GM12878 (cell line): ENCODE measurements around the gene NXPH1. TPM values are rescaled to one million over a fixed set of nuclear protein-coding genes. Genes with fewer than 3 reads are reported as not detected.
A peak's percentile ranks its signal among the peaks of the same experiment; 100 is the strongest.

Experiments used
- ATAC-seq: fragments of 200-7000 bp; cut with Tn5 transposase; 3 replicates; pipeline ENCODE4 v1.9.1; 2020; ENCODE audit warnings: mild to moderate bottlenecking, moderate library complexity
- BruUV-seq: library from RNA; stranded (reverse); fragments of 400-500 nt; replicated peaks from 2 replicates; lab custom pipeline; 2021; lab: Mats Ljungman, UMichigan
- CTCF ChIA-PET: fragments of 300-600 bp; sonication (Branson Sonifier 250); formaldehyde crosslinking; extraction: SDS; loops from one replicate; lab custom pipeline; 2021; ENCODE audit warnings: inconsistent platforms; lab: Yijun Ruan, JAX
- POLR2A ChIA-PET: fragments of 350-600 bp; formaldehyde crosslinking; extraction: SDS; loops from one replicate; lab custom pipeline; 2021; ENCODE audit warnings: inconsistent platforms; lab: Charles Lee
- RAD21 ChIA-PET: fragments of 300-600 bp; sonication (Branson Sonifier 250); formaldehyde crosslinking; loops from one replicate; lab custom pipeline; 2023; ENCODE audit warnings: antibody characterized with exemption; ENCODE audit not compliant: unreplicated experiment; lab: Charles Lee
- SMC1A ChIA-PET: fragments of 300-600 bp; sonication (Branson Sonifier 250); formaldehyde crosslinking; loops from one replicate; lab custom pipeline; 2023; ENCODE audit not compliant: unreplicated experiment, uncharacterized antibody; lab: Charles Lee
- DNase-seq: peaks from one replicate; pipeline ENCODE4 v3.0.0-alpha.2; 2011; ENCODE audit warnings: low read depth, low spot score
- FAIRE-seq: peaks from 3 replicates; lab custom pipeline; 2011; peaks lifted over from hg19 to GRCh38; lab: Jason Lieb, UNC
- H2AFZ ChIP-seq: 2 replicates; pipeline ENCODE4 v1.6.0; 2011; ENCODE audit warnings: low read depth, low read length, control low read depth; ENCODE audit not compliant: control insufficient read depth
- H3K27ac ChIP-seq: 2 replicates; pipeline ENCODE4 v1.5.1; 2011; ENCODE audit warnings: control low read depth; ENCODE audit not compliant: control insufficient read depth, insufficient read depth
- H3K27me3 ChIP-seq, 2 experiments: replicated peaks in 1 of 2; 2 replicates each; pipeline versions ENCODE4 v1.6.0 to v1.6.1; 2011; ENCODE audit warnings: low read length in 1 of 2; ENCODE audit not compliant: control insufficient read depth in 2 of 2, insufficient read depth in 2 of 2
- H3K36me3 ChIP-seq, 2 experiments: 2 replicates each; pipeline ENCODE4 v1.5.1; 2011; ENCODE audit warnings: low read length in 1 of 2; ENCODE audit not compliant: control insufficient read depth in 2 of 2, insufficient read depth in 2 of 2
- H3K4me1 ChIP-seq: 2 replicates; pipeline ENCODE4 v1.6.1; 2011; ENCODE audit warnings: mild to moderate bottlenecking, low read length, moderate library complexity, mixed read lengths; ENCODE audit not compliant: control insufficient read depth, insufficient read depth
- H3K4me2 ChIP-seq: 2 replicates; pipeline ENCODE4 v1.6.0; 2011; ENCODE audit warnings: control low read depth; ENCODE audit not compliant: control insufficient read depth, insufficient read depth
- H3K4me3 ChIP-seq: fragments of 200-600 bp; sonication (generic); 2 replicates; pipeline ENCODE4 v1.5.1; 2016
- H3K79me2 ChIP-seq: 2 replicates; pipeline ENCODE4 v1.6.0; 2011; ENCODE audit warnings: low read length; ENCODE audit not compliant: control insufficient read depth, insufficient read depth
- H3K9ac ChIP-seq: 2 replicates; pipeline ENCODE4 v1.8.0; 2011; ENCODE audit warnings: low read length, control low read depth, mixed read lengths; ENCODE audit not compliant: control insufficient read depth, insufficient read depth
- H3K9me3 ChIP-seq: replicated peaks from 3 replicates; pipeline ENCODE4 v1.5.1; 2011; ENCODE audit warnings: mild to moderate bottlenecking, low read length; ENCODE audit not compliant: control insufficient read depth, insufficient read depth
- H4K20me1 ChIP-seq: 2 replicates; pipeline ENCODE4 v1.6.0; 2011; ENCODE audit not compliant: control insufficient read depth, insufficient read depth
- BCL11A ChIP-seq: IDR thresholded peaks from 2 replicates; pipeline ENCODE4 v1.6.1; 2011; ENCODE audit warnings: low read depth, low read length
- BMI1 ChIP-seq: fragments of 450-650 bp; IDR thresholded peaks from 2 replicates; pipeline ENCODE4 v1.6.1; 2016; ENCODE audit warnings: mild to moderate bottlenecking, moderate library complexity, borderline replicate concordance
- IRF5 ChIP-seq: fragments of 450-650 bp; IDR thresholded peaks from 2 replicates; pipeline ENCODE4 v1.6.1; 2017; ENCODE audit warnings: borderline replicate concordance
- MEF2A ChIP-seq: IDR thresholded peaks from 2 replicates; pipeline ENCODE4 v1.6.1; 2011; ENCODE audit warnings: low read depth, mild to moderate bottlenecking, low read length, moderate library complexity; ENCODE audit not compliant: insufficient read depth
- MTA2 ChIP-seq: fragments of 450-650 bp; IDR thresholded peaks from 2 replicates; pipeline ENCODE4 v1.6.1; 2016; ENCODE audit warnings: low read depth, mild to moderate bottlenecking, moderate library complexity
- NFXL1 ChIP-seq: fragments of 450-650 bp; IDR thresholded peaks from 2 replicates; pipeline ENCODE4 v1.6.1; 2017; ENCODE audit warnings: antibody characterized with exemption, mild to moderate bottlenecking, borderline replicate concordance
- PAX8 ChIP-seq: fragments of 450-650 bp; IDR thresholded peaks from 2 replicates; pipeline ENCODE4 v1.6.1; 2017; ENCODE audit warnings: mild to moderate bottlenecking, moderate library complexity
- POLR2A ChIP-seq: IDR thresholded peaks from 2 replicates; pipeline ENCODE4 v1.6.1; 2011; ENCODE audit warnings: low read depth, mild to moderate bottlenecking, low read length
- RELA ChIP-seq: fragments of 450-650 bp; IDR thresholded peaks from 2 replicates; pipeline ENCODE4 v1.8.0; 2014; ENCODE audit warnings: borderline replicate concordance; ENCODE audit not compliant: partially characterized antibody
- SIN3A ChIP-seq: IDR thresholded peaks from 2 replicates; pipeline ENCODE4 v1.6.1; 2012; ENCODE audit warnings: low read depth, low read length, improper control_type of control experiment
- ZNF592 ChIP-seq: fragments of 450-650 bp; IDR thresholded peaks from 2 replicates; pipeline ENCODE4 v1.6.1; 2017; ENCODE audit warnings: mild to moderate bottlenecking, moderate library complexity
- WGBS: methylation state at CpG from one replicate; pipeline ENCODE4 v1.1.6; 2016; ENCODE audit warnings: low lambda C conversion rate; ENCODE audit not compliant: insufficient replicate concordance, insufficient coverage; ENCODE audit errors: missing lambda C conversion rate; 5-methylcytosine and 5-hydroxymethylcytosine counted together
- in situ Hi-C: fragments of 300-500 bp; cut with MboI; formaldehyde crosslinking; loops from 9 replicates; pipeline ENCODE4 v1.14.3; 2018; ENCODE audit warnings: mixed read lengths
- intact Hi-C: fragments of 100-400 bp; cut with micrococcal nuclease; formaldehyde crosslinking; loops from one replicate; pipeline ENCODE4 v1.14.2; 2022; ENCODE audit not compliant: unreplicated experiment
- polyA plus RNA-seq, 11 experiments: library from polyadenylated mRNA; depleted of rRNA in 4 of 11; unstranded in 6 of 11; stranded (reverse) in 5 of 11; fragments of >200 nt; fragmentation: Nextera tagmentation in 4 of 11; fragmentation: Illumina TruSeq in 1 of 11; extraction: Ambion mirVana in 4 of 11; extraction: Trizol in 1 of 11; gene quantifications; 1 replicate in 1 of 11; 2 replicates in 10 of 11; pipeline versions ENCODE4 v1.2.1 to v1.2.3, GENCODE V29; 2011 to 2016; ENCODE audit warnings: inconsistent platforms in 2 of 11, missing spikeins in 2 of 11, low read depth in 1 of 11
- total RNA-seq, 4 experiments: library from RNA; depleted of rRNA in 3 of 4; stranded (reverse); fragments of >200 nt in 3 of 4; fragmentation: Illumina TruSeq in 1 of 4; extraction: Trizol in 1 of 4; gene quantifications; 2 replicates each; pipeline versions ENCODE4 v1.2.1 to v1.2.3, GENCODE V29; 2013 to 2021
- TF ChIP-seq, protein P1 (sequence below): IDR thresholded peaks from 2 replicates; pipeline ENCODE4 v1.6.1; 2011; ENCODE audit warnings: borderline replicate concordance, low read depth, mild to moderate bottlenecking, moderate library complexity, low read length; ENCODE audit not compliant: insufficient read depth, poor library complexity, severe bottlenecking

Gene NXPH1
- total and polyA plus RNA-seq, 10 of the 15 experiments (the other 5 are each of a cell fraction or from before 2014, with no cell fraction given) = 0.06 to 0.34 TPM; not detected in 8

DNA sequence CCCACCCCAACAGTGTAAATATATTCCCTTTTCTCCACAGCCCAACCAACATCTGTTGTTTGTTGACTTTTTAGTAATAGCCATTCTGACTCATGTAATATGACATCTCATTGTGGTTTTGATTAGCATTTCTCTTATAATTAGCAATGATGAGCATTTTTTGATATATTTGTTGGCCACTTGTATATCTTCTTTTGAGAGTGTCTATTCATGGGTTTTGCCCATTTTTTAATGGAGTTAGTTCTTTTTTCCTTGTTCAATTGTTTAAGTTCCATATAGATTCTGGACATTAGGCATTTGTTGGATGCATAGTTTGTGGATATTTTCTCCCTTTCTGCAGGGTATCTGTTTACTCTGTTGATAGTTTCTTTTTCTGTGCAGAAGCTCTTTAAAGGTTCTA lies 340.1 kb downstream of the NXPH1 start:
- in situ Hi-C loops = no loop called here
- no peaks in the 10 kb centered on the region for H3K27me3 ChIP-seq
- H3K27ac ChIP-seq = no peak overlapping the region
- intact Hi-C loops = no loop called here
- CTCF ChIA-PET = interaction anchor here (0.6 kb wide), 1 partner anchor 70 kb away, joined by 3 read pairs; no protein-coding TSS in a partner anchor
- H3K9me3 ChIP-seq = no peaks in the 10 kb centered on the region
- no peak overlapping the region for H3K4me2 ChIP-seq
- no peaks in the 10 kb centered on the region for H4K20me1 ChIP-seq
- TF ChIP-seq, protein P1, sequence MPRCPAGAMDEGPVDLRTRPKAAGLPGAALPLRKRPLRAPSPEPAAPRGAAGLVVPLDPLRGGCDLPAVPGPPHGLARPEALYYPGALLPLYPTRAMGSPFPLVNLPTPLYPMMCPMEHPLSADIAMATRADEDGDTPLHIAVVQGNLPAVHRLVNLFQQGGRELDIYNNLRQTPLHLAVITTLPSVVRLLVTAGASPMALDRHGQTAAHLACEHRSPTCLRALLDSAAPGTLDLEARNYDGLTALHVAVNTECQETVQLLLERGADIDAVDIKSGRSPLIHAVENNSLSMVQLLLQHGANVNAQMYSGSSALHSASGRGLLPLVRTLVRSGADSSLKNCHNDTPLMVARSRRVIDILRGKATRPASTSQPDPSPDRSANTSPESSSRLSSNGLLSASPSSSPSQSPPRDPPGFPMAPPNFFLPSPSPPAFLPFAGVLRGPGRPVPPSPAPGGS = peak; percentile 30
- TF ChIP-seq MTA2 = no peak
- H3K4me3 ChIP-seq = no peak overlapping the region
- SMC1A ChIA-PET = no interaction called here
- no peak for ATAC-seq
- no peak for FAIRE-seq
- no peaks in the 10 kb centered on the region for H3K79me2 ChIP-seq
- H3K9ac ChIP-seq = no peak overlapping the region
- no peaks in the 10 kb centered on the region for H3K4me1 ChIP-seq
- no TSS peak for BruUV-seq
- H2AFZ ChIP-seq = no peak overlapping the region
- no peaks in the 10 kb centered on the region for H3K36me3 ChIP-seq
- RAD21 ChIA-PET = no interaction called here
- POLR2A ChIA-PET = no interaction called here
- DNase-seq = no peak

- in situ Hi-C loops = no loop called here
- 0% methylated on average over 2 of the region's 2 CpGs for WGBS
- TF ChIP-seq PAX8 (no peak), POLR2A (no peak), ZNF592 (no peak), IRF5 (no peak), BCL11A (no peak), NFXL1 (no peak), BMI1 (no peak), SIN3A (no peak), RELA (no peak), MEF2A (no peak)
- Histone ChIP-seq H3K9ac (no peak overlapping the region), H3K27me3 (no peaks in the 10 kb centered on the region), H3K36me3 (no peaks in the 10 kb centered on the region), H4K20me1 (no peaks in the 10 kb centered on the region), H2AFZ (no peak overlapping the region), H3K4me1 (no peaks in the 10 kb centered on the region), H3K4me3 (no peak overlapping the region), H3K4me2 (no peak overlapping the region), H3K9me3 (no peaks in the 10 kb centered on the region), H3K27ac (no peak overlapping the region), H3K79me2 (no peaks in the 10 kb centered on the region)
- ATAC-seq = no peak
- FAIRE-seq = no peak
- ChIA-PET RAD21 (no interaction called here), SMC1A (no interaction called here), POLR2A (no interaction called here), CTCF (no interaction called here)
- intact Hi-C loops = no loop called here
- no peak for DNase-seq
- no TSS peak for BruUV-seq
Observed at GRCh38 chr7:8778459-8778858, 345.1 kb downstream of the NXPH1 start.
